KMS-11 (cell line): ENCODE data around the gene CAST.

ENCODE experiments used
- H2AFZ ChIP-seq: fragments of 200-600 bp; sonication (generic); 2 replicates; pipeline ENCODE4 v1.6.1; 2016; ENCODE audit warnings: antibody characterized with exemption, mixed run types, low read depth
- H3K27ac ChIP-seq: fragments of 200-600 bp; sonication (generic); 2 replicates; pipeline ENCODE4 v1.6.1; 2016; ENCODE audit warnings: mild to moderate bottlenecking, mixed run types
- H3K27me3 ChIP-seq: fragments of 200-600 bp; sonication (generic); 2 replicates; pipeline ENCODE4 v1.6.1; 2017; ENCODE audit warnings: mild to moderate bottlenecking, low read depth, mixed run types, moderate library complexity; ENCODE audit not compliant: insufficient read depth
- H3K36me3 ChIP-seq: fragments of 200-600 bp; sonication (generic); 2 replicates; pipeline ENCODE4 v1.6.1; 2017; ENCODE audit warnings: mild to moderate bottlenecking, mixed run types; ENCODE audit not compliant: insufficient read depth
- H3K4me1 ChIP-seq: fragments of 200-600 bp; sonication (generic); 2 replicates; pipeline ENCODE4 v1.6.1; 2016; ENCODE audit warnings: mild to moderate bottlenecking, low read depth, mixed run types; ENCODE audit not compliant: poor library complexity, severe bottlenecking
- H3K4me2 ChIP-seq: fragments of 200-600 bp; sonication (generic); 2 replicates; pipeline ENCODE4 v1.7.0; 2016; ENCODE audit warnings: mild to moderate bottlenecking, mixed run types
- H3K4me3 ChIP-seq: fragments of 200-600 bp; sonication (generic); IDR thresholded peaks from 2 replicates; pipeline ENCODE4 v1.6.1; 2017; ENCODE audit warnings: low read depth, low read length, mixed read lengths; ENCODE audit not compliant: insufficient read depth
- H3K79me2 ChIP-seq: fragments of 200-600 bp; sonication (generic); 2 replicates; pipeline ENCODE4 v1.6.1; 2016; ENCODE audit warnings: low read depth, mixed run types; ENCODE audit not compliant: insufficient read depth
- H3K9ac ChIP-seq: fragments of 200-600 bp; sonication (generic); 2 replicates; pipeline ENCODE4 v1.6.1; 2016; ENCODE audit warnings: mild to moderate bottlenecking, mixed run types
- H4K20me1 ChIP-seq: fragments of 200-600 bp; sonication (generic); 2 replicates; pipeline ENCODE4 v1.6.1; 2016; ENCODE audit warnings: mild to moderate bottlenecking, mixed run types; ENCODE audit not compliant: insufficient read depth
- CTCF ChIP-seq: fragments of 200-600 bp; sonication (generic); conservative IDR thresholded peaks from 2 replicates; pipeline ENCODE4 v1.6.1; 2017; ENCODE audit warnings: low read depth, mild to moderate bottlenecking, antibody characterized with exemption, low read length, moderate library complexity, mixed read lengths

Gene CAST

GRCh38 chr5:96708600-96708999 is 46.4 kb downstream of the CAST start:
- Histone ChIP-seq H3K27ac (no peak overlapping the region), H2AFZ (no peak overlapping the region), H3K36me3 (no peaks in the 10 kb centered on the region), H3K4me3 (no peak overlapping the region), H3K4me2 (no peak overlapping the region), H4K20me1 (no peaks in the 10 kb centered on the region; the same call in 1 of the 2 replicates), H3K4me1 (peaks cover 5% of the 10 kb centered on the region), H3K9ac (no peak overlapping the region), H3K79me2 (no peaks in the 10 kb centered on the region), H3K27me3 (no peaks in the 10 kb centered on the region)
- TF ChIP-seq CTCF: no peak

GRCh38 chr5:96709152-96709821 is 47.1 kb downstream of the CAST start:
- no peak overlapping the region for H3K4me2 ChIP-seq

GRCh38 chr5:96712100-96712746 is 50.0 kb downstream of the CAST start:
- Histone ChIP-seq H3K4me3 (no peak overlapping the region), H3K27ac (no peak overlapping the region), H4K20me1 (no peaks in the 10 kb centered on the region), H2AFZ (no peak overlapping the region), H3K27me3 (no peaks in the 10 kb centered on the region), H3K4me2 (no peak overlapping the region), H3K9ac (no peak overlapping the region), H3K4me1 (peaks cover 19% of the 10 kb centered on the region), H3K36me3 (no peaks in the 10 kb centered on the region), H3K79me2 (no peaks in the 10 kb centered on the region)
- TF ChIP-seq CTCF: no peak

More at GRCh38 chr5:96709152-96709821, 47.1 kb downstream of the CAST start:
- Histone ChIP-seq H3K27me3 (no peaks in the 10 kb centered on the region), H3K9ac (no peak overlapping the region), H2AFZ (no peak overlapping the region), H3K27ac (no peak overlapping the region), H3K79me2 (no peaks in the 10 kb centered on the region), H3K4me1 (peaks cover 8% of the 10 kb centered on the region), H4K20me1 (no peaks in the 10 kb centered on the region), H3K4me3 (no peak overlapping the region), H3K36me3 (no peaks in the 10 kb centered on the region)
- TF ChIP-seq CTCF: no peak

- Histone ChIP-seq H2AFZ (no peak overlapping the region), H4K20me1 (no peaks in the 10 kb centered on the region), H3K4me2 (peak overlapping the region; percentile 1; the same call in 1 of the 2 replicates), H3K36me3 (no peaks in the 10 kb centered on the region), H3K9ac (no peak overlapping the region), H3K27ac (no peak overlapping the region), H3K79me2 (no peaks in the 10 kb centered on the region), H3K4me3 (no peak overlapping the region), H3K4me1 (peaks cover 19% of the 10 kb centered on the region), H3K27me3 (no peaks in the 10 kb centered on the region)
- no peak for TF ChIP-seq CTCF
These were observed 52.3 kb downstream of the CAST start for GRCh38 chr5:96714450-96714849.
